ENCODE results near the gene GRM4.

Gene GRM4

GRCh38 chr6:34149831-34150400, 4.0 kb upstream of the GRM4 start:
- no peak for TF ChIP-seq CTCF (IDR thresholded peaks at IDR 0.05; ENCODE audit: low read depth, low read length)
- no peak for DNase-seq (ENCODE audit: extremely low read depth, low read depth)

GRCh38 chr6:34149452-34149810, 3.5 kb upstream of the GRM4 start:
- TF ChIP-seq CTCF (IDR thresholded peaks at IDR 0.05; ENCODE audit: low read depth, low read length): no peak

GRCh38 chr6:34148631-34149451, 3.0 kb upstream of the GRM4 start:
- DNase-seq (ENCODE audit: extremely low read depth, low read depth): no peak
- no peak for TF ChIP-seq CTCF (IDR thresholded peaks at IDR 0.05; ENCODE audit: low read depth, low read length)

More at GRCh38 chr6:34149452-34149810, 3.5 kb upstream of the GRM4 start:
- no peak for DNase-seq (ENCODE audit: extremely low read depth, low read depth)

- no peak for TF ChIP-seq CTCF (IDR thresholded peaks at IDR 0.05; ENCODE audit: low read depth, low read length)
- no peak for DNase-seq (ENCODE audit: extremely low read depth, low read depth)
Measured at GRCh38 chr6:34147906-34148630, 2.2 kb upstream of the GRM4 start.

GRCh38 chr6:34146801-34147592, 1.1 kb upstream of the GRM4 start:
- TF ChIP-seq CTCF (IDR thresholded peaks at IDR 0.05; ENCODE audit: low read depth, low read length): no peak
- DNase-seq (ENCODE audit: extremely low read depth, low read depth): no peak

GRCh38 chr6:34145161-34146020, 496 bp downstream of the GRM4 start:
- no peak for DNase-seq (ENCODE audit: extremely low read depth, low read depth)
- no peak for TF ChIP-seq CTCF (IDR thresholded peaks at IDR 0.05; ENCODE audit: low read depth, low read length)
